ENCODE measurements around the gene ACSM3. TPM values are rescaled to one million over a fixed set of nuclear protein-coding genes. Genes with fewer than 3 reads are reported as not detected.
"Not testable (repeated sequence)": the region's sequence is repeated elsewhere in the genome, so short reads cannot be mapped to it uniquely, and the experiment has no call there.

ACSM3 gene
- polyA plus RNA-seq, 4 donors: 1.8 to 22.5 (median 4.7) TPM

GRCh38 chr16:20801278-20801677 lies 37.5 kb downstream of the ACSM3 start:
- Histone ChIP-seq H3K4me3 (ENCODE audit: low read depth in 1 of 3, low read length in 3 of 3) (no peak overlapping the region), H3K27ac (ENCODE audit: low read depth in 1 of 3, low read length in 2 of 3) (no peak overlapping the region), H3K36me3 (ENCODE audit: control insufficient read depth in 3 of 3, insufficient read depth in 2 of 3, low read depth in 1 of 3, low read length in 3 of 3) (peaks cover 2 to 8% (median 7%) of the 10 kb centered on the region in 3 donors), H3K27me3 (ENCODE audit: control insufficient read depth in 3 of 3, insufficient read depth in 3 of 3, low read length in 3 of 3) (no peaks in the 10 kb centered on the region), H3K9me3 (ENCODE audit: control insufficient read depth in 2 of 2, insufficient read depth in 1 of 2, low read depth in 1 of 2, low read length in 1 of 2) (no peaks in the 10 kb centered on the region), H3K4me1 (ENCODE audit: control insufficient read depth in 3 of 3, insufficient read depth in 2 of 3, low read depth in 1 of 3, low read length in 2 of 3) (peaks cover 0 to 3% (median 0%) of the 10 kb centered on the region in 3 donors)
- DNase-seq (no peak), FAIRE-seq (no peak)
- WGBS, 3 donors: 56 to 67% (median 61%) methylated on average over 1 of the region's 1 CpG

DNA sequence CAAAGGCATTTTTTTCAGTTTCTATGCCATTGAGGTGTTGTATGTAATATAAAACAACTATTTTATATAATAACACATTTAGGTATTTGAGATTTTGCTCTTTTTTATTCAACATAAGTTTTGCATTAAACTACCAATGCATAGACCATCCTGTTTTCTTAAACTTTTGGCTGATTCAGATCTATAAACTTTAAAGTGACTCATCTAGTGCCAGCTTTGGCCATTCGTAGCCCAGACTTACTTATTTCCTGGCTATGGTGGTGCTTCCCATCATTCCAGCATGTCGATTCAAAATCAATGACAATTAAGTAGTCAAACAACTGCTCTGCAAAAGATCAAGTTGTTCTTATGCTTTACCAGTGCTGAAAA lies 39.4 kb downstream of the ACSM3 start:
- no peaks in the 10 kb centered on the region for H3K9me3 ChIP-seq (ENCODE audit: control insufficient read depth in 2 of 2, insufficient read depth in 1 of 2, low read depth in 1 of 2, low read length in 1 of 2)
- DNase-seq (no peak), FAIRE-seq (no peak)
- 78 to 84% (median 79%) methylated on average over 2 of the region's 2 CpGs for WGBS, 3 donors
- H3K36me3 ChIP-seq (ENCODE audit: control insufficient read depth in 3 of 3, insufficient read depth in 2 of 3, low read depth in 1 of 3, low read length in 3 of 3): peaks cover 2 to 11% (median 4%) of the 10 kb centered on the region in 3 donors
- H3K27ac ChIP-seq (ENCODE audit: low read depth in 1 of 3, low read length in 2 of 3): no peak overlapping the region
- H3K4me1 ChIP-seq (ENCODE audit: control insufficient read depth in 3 of 3, insufficient read depth in 2 of 3, low read depth in 1 of 3, low read length in 2 of 3): peaks cover 0 to 6% (median 0%) of the 10 kb centered on the region in 3 donors
- no peak overlapping the region for H3K4me3 ChIP-seq (ENCODE audit: low read depth in 1 of 3, low read length in 3 of 3)
- no peaks in the 10 kb centered on the region for H3K27me3 ChIP-seq (ENCODE audit: control insufficient read depth in 3 of 3, insufficient read depth in 3 of 3, low read length in 3 of 3)

DNA sequence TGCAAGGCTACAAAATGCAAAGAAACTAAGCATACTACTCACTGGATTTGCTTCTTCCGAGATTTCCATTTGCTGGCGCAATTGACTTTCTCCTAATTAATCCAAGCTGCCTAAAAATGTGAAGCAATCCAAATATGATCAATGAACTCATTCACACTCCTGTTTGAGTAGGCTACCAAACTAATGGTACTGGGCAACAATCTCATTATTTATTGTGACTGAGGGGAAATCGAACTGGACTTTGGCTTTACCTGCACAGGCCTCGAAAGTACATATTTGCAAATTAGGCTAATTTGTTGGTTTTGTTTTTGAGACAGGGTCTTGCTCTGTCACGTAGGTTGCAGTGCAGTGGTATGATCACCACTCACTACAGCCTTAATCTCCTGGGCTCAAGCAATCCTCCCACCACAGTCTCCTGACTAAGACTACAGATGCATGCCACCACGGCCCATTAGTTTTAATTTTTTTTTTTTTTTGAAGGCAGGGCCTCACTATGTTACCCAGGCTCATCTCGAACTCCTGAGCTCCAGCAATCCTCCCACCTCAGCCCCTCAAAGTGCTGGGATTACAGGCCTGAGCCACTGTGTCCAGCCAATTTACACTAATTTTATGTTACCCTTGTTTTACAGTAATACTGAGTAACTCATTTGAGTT lies 39.9 kb downstream of the ACSM3 start:
- peaks cover 1 to 11% (median 2%) of the 10 kb centered on the region in 3 donors for H3K36me3 ChIP-seq (ENCODE audit: control insufficient read depth in 3 of 3, insufficient read depth in 2 of 3, low read depth in 1 of 3, low read length in 3 of 3)
- WGBS, 3 donors: 72 to 80% (median 79%) methylated on average over 7 of the region's 7 CpGs
- FAIRE-seq: no peak
- no peaks in the 10 kb centered on the region for H3K9me3 ChIP-seq (ENCODE audit: control insufficient read depth in 2 of 2, insufficient read depth in 1 of 2, low read depth in 1 of 2, low read length in 1 of 2)
- no peak overlapping the region for H3K4me3 ChIP-seq (ENCODE audit: low read depth in 1 of 3, low read length in 3 of 3)
- no peak for DNase-seq
- H3K27ac ChIP-seq (ENCODE audit: low read depth in 1 of 3, low read length in 2 of 3): no peak overlapping the region
- H3K27me3 ChIP-seq (ENCODE audit: control insufficient read depth in 3 of 3, insufficient read depth in 3 of 3, low read length in 3 of 3): no peaks in the 10 kb centered on the region
- peaks cover 0 to 6% (median 0%) of the 10 kb centered on the region in 3 donors for H3K4me1 ChIP-seq (ENCODE audit: control insufficient read depth in 3 of 3, insufficient read depth in 2 of 3, low read depth in 1 of 3, low read length in 2 of 3)

DNA sequence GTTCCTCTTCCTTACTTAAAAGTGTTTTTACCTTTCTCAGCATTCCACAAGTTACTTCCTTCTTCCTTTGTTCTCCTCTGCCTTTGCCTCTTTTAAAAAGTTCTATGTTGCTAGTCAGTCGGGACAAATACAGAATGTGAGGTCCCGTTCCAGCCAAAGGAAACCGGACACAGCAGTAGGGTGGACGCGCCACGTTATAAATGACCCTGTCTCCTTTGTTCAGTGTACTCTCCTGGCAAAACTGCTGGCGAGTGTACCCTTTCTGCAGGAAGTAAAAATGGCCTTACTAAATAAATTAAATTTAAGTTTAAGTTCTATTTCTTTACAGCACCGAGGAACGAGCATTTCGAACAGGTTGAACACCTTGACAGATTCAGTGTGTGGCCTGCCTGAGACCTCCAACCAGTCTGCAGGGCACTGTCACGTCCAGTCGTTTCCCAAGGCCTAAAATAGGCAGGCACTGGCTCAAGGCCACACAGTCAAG lies 41.9 kb downstream of the ACSM3 start:
- H3K4me1 ChIP-seq (ENCODE audit: control insufficient read depth in 3 of 3, insufficient read depth in 2 of 3, low read depth in 1 of 3, low read length in 2 of 3); FAIRE-seq; H3K9me3 ChIP-seq (ENCODE audit: control insufficient read depth in 2 of 2, insufficient read depth in 1 of 2, low read depth in 1 of 2, low read length in 1 of 2); DNase-seq; H3K27me3 ChIP-seq (ENCODE audit: control insufficient read depth in 3 of 3, insufficient read depth in 3 of 3, low read length in 3 of 3): not testable (repeated sequence)
- Histone ChIP-seq H3K27ac (ENCODE audit: low read depth in 1 of 3, low read length in 2 of 3) (peak overlapping the region; percentile 74 to 96 (median 94)), H3K4me3 (ENCODE audit: low read depth in 1 of 3, low read length in 3 of 3) (peak overlapping the region; percentile 57 to 95 (median 63)), H3K36me3 (ENCODE audit: control insufficient read depth in 3 of 3, insufficient read depth in 2 of 3, low read depth in 1 of 3, low read length in 3 of 3) (peaks cover 0 to 11% (median 2%) of the 10 kb centered on the region in 3 donors)
- WGBS, 3 donors: 7 to 10% (median 8%) methylated on average over 12 of the region's 12 CpGs

DNA sequence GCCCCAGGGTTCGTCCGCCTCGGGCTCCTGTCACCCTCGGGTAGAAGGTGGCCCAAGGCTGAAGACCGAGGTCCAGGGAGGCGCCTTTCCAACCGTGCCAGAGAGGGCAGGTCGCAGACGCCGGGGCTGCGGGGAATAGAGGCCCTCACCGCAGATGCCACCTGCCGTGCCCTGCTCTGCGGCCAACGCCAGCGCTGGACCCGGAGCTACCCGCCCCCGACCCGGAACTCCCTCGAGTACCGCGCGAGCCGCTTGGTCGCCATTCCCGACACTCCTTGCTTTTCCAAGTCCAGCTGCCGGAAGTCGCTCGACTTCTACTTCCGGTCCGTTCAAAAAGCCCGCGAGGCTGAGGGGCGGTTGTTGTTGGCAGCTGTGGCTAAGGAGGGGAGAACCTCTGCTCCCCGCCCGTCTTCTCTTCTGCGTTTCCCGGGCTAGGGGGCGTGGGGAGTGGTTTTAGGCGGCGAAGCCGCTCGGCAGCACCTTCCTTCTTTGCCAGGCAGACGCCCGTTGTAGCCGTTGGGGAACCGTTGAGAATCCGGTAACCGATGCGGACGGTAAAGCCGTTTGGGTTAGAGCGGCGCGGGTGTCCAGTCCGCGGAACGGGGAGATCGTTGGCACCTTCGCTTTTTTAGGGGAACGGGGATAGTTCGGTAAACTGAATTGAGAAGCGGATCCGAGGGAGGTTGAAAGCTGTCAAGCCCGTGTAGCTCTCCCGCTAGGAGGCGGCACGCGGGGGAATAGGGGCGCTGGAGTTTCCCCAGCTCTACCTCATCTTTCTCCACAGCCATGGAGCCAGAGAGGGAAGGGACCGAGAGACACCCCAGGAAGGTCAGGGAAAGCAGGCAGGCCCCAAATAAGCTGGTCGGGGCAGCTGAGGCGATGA lies 42.6 kb downstream of the ACSM3 start, which contains the start of the genes ERI2 and REXO5:
Gene ERI2, minus strand, starts transcription at position 305 of the 883 bp plus-strand sequence. Its CDS starts 42 bp downstream, at position 263.
Gene REXO5, plus strand, starts transcription at position 360 of the 883 bp plus-strand sequence. Its CDS starts 427 bp downstream, at position 787.
- Histone ChIP-seq H3K4me1 (ENCODE audit: control insufficient read depth in 3 of 3, insufficient read depth in 2 of 3, low read depth in 1 of 3, low read length in 2 of 3) (peaks cover 0 to 6% (median 0%) of the 10 kb centered on the region in 3 donors), H3K27ac (ENCODE audit: low read depth in 1 of 3, low read length in 2 of 3) (peak within 1 kb of the TSS; percentile 74 to 96 (median 94)), H3K27me3 (ENCODE audit: control insufficient read depth in 3 of 3, insufficient read depth in 3 of 3, low read length in 3 of 3) (no peaks in the 10 kb centered on the region), H3K9me3 (ENCODE audit: control insufficient read depth in 2 of 2, insufficient read depth in 1 of 2, low read depth in 1 of 2, low read length in 1 of 2) (no peaks in the 10 kb centered on the region), H3K36me3 (ENCODE audit: control insufficient read depth in 3 of 3, insufficient read depth in 2 of 3, low read depth in 1 of 3, low read length in 3 of 3) (peaks cover 0 to 11% (median 2%) of the 10 kb centered on the region in 3 donors), H3K4me3 (ENCODE audit: low read depth in 1 of 3, low read length in 3 of 3) (peak within 1 kb of the TSS; percentile 57 to 95 (median 63))
- DNase-seq (peak; percentile 94 to 97), FAIRE-seq (no peak)
- 0 to 1% (median 0%) methylated on average over 68 to 74 of the region's 74 CpGs for WGBS, 3 donors

- WGBS, 3 donors: 92 to 94% (median 92%) methylated on average over 11 of the region's 11 CpGs
- no peak overlapping the region for H3K4me3 ChIP-seq (ENCODE audit: low read depth in 1 of 3, low read length in 3 of 3)
- peaks cover 0 to 3% (median 0%) of the 10 kb centered on the region in 3 donors for H3K36me3 ChIP-seq (ENCODE audit: control insufficient read depth in 3 of 3, insufficient read depth in 2 of 3, low read depth in 1 of 3, low read length in 3 of 3)
- H3K27ac ChIP-seq (ENCODE audit: low read depth in 1 of 3, low read length in 2 of 3): no peak overlapping the region
- H3K4me1 ChIP-seq (ENCODE audit: control insufficient read depth in 3 of 3, insufficient read depth in 2 of 3, low read depth in 1 of 3, low read length in 2 of 3): peaks cover 0 to 6% (median 0%) of the 10 kb centered on the region in 3 donors
- no peak for DNase-seq
- FAIRE-seq: no peak
- no peaks in the 10 kb centered on the region for H3K9me3 ChIP-seq (ENCODE audit: control insufficient read depth in 2 of 2, insufficient read depth in 1 of 2, low read depth in 1 of 2, low read length in 1 of 2)
- no peaks in the 10 kb centered on the region for H3K27me3 ChIP-seq (ENCODE audit: control insufficient read depth in 3 of 3, insufficient read depth in 3 of 3, low read length in 3 of 3)
Observed at GRCh38 chr16:20807862-20808261, 44.0 kb downstream of the ACSM3 start.

DNA sequence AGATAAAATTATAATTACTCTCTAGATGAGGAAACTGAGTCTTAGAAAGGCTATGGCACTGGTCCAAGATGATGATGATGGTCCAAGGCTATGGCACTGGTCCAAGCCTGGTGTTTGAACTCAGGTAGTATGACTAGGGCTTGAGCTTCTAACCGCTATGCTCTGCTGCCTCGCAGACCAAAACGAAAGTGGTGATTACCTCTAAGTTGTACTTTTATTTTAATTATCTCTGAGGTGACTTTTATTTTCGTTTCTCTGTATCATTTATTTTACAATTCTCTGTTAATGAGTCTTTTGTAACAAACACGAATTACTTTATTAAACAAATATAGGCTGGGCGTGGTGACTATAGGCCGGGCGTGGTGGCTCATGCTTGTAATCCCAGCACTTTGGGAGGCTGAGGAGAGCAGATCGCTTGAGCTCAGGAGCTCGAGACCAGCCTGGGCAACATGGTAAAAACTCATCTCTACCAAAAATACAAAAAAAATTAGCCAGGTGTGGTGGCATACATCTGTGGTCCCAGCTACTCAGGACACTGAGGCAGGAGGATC lies 48.1 kb downstream of the ACSM3 start:
- no peaks in the 10 kb centered on the region for H3K9me3 ChIP-seq (ENCODE audit: control insufficient read depth in 2 of 2, insufficient read depth in 1 of 2, low read depth in 1 of 2, low read length in 1 of 2)
- WGBS, 3 donors: 24 to 68% (median 42%) methylated on average over 10 of the region's 10 CpGs
- no peak overlapping the region for H3K27ac ChIP-seq (ENCODE audit: low read depth in 1 of 3, low read length in 2 of 3)

GRCh38 chr16:20812510-20812909 lies 48.7 kb downstream of the ACSM3 start:
- no peak for FAIRE-seq

More for the DNA sequence above, 48.1 kb downstream of the ACSM3 start:
- Histone ChIP-seq H3K27me3 (ENCODE audit: control insufficient read depth in 3 of 3, insufficient read depth in 3 of 3, low read length in 3 of 3) (no peaks in the 10 kb centered on the region), H3K36me3 (ENCODE audit: control insufficient read depth in 3 of 3, insufficient read depth in 2 of 3, low read depth in 1 of 3, low read length in 3 of 3) (peaks cover 0 to 10% (median 3%) of the 10 kb centered on the region in 3 donors), H3K4me1 (ENCODE audit: control insufficient read depth in 3 of 3, insufficient read depth in 2 of 3, low read depth in 1 of 3, low read length in 2 of 3) (peaks cover 0 to 2% (median 0%) of the 10 kb centered on the region in 3 donors), H3K4me3 (ENCODE audit: low read depth in 1 of 3, low read length in 3 of 3) (no peak overlapping the region)
- FAIRE-seq (no peak), DNase-seq (peak in 1 of 2 donors; percentile 59)

More at GRCh38 chr16:20812510-20812909, 48.7 kb downstream of the ACSM3 start:
- H3K27me3 ChIP-seq (ENCODE audit: control insufficient read depth in 3 of 3, insufficient read depth in 3 of 3, low read length in 3 of 3): no peaks in the 10 kb centered on the region
- no peak for DNase-seq
- H3K9me3 ChIP-seq (ENCODE audit: control insufficient read depth in 2 of 2, insufficient read depth in 1 of 2, low read depth in 1 of 2, low read length in 1 of 2): no peaks in the 10 kb centered on the region
- WGBS, 3 donors: 51 to 75% (median 65%) methylated on average over 2 of the region's 2 CpGs
- H3K27ac ChIP-seq (ENCODE audit: low read depth in 1 of 3, low read length in 2 of 3): peak overlapping the region in 1 of 3 donors; percentile 2
- H3K4me1 ChIP-seq (ENCODE audit: control insufficient read depth in 3 of 3, insufficient read depth in 2 of 3, low read depth in 1 of 3, low read length in 2 of 3): peaks cover 0 to 2% (median 0%) of the 10 kb centered on the region in 3 donors
- peaks cover 0 to 10% (median 3%) of the 10 kb centered on the region in 3 donors for H3K36me3 ChIP-seq (ENCODE audit: control insufficient read depth in 3 of 3, insufficient read depth in 2 of 3, low read depth in 1 of 3, low read length in 3 of 3)
- no peak overlapping the region for H3K4me3 ChIP-seq (ENCODE audit: low read depth in 1 of 3, low read length in 3 of 3)
